Measurements from ENCODE around the gene DDX60.
"Not testable (repeated sequence)": the region's sequence is repeated elsewhere in the genome, so short reads cannot be mapped to it uniquely, and the experiment has no call there.

Gene DDX60

DNA sequence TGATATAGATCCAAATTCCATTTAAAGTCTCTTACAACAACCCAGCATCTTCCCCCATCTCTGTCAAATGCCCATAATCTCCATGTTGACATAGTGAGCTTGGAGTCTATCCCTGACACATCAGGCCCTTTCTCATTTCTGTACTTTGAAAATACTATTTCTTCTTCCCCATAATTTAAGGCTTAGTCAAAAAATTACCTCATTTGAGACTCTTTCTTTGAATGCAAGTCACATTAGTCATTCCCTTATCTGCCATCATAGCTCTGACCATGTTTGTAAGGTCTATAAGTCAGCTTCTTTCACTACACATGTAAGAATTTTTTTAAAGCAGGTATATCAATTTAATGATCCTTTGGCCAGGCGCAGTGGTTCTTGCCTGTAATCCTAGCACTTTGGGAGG is 99.9 kb downstream of the DDX60 start:
- no peak for DNase-seq
- intact Hi-C loops (cut with DNase I): no loop called here

DNA sequence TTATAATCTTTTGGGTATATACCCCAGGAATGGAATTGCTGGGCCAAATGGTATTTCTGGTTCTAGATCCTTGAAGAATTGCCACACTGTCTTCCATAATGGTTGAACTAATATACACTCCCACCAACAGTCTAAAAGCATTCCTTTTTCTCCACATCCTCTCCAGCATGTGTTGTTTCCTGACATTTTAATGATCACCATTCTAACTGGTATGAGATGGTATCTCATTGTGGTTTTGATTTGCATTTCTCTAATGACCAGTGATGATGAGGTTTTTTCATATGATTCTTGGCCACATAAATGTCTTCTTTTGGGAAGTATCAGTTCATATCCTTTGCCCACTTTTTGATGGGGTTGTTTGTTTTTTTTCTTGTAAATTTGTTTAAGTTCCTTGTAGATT is 105.0 kb downstream of the DDX60 start:
- intact Hi-C loops (cut with DNase I); DNase-seq: not testable (repeated sequence)

DNA sequence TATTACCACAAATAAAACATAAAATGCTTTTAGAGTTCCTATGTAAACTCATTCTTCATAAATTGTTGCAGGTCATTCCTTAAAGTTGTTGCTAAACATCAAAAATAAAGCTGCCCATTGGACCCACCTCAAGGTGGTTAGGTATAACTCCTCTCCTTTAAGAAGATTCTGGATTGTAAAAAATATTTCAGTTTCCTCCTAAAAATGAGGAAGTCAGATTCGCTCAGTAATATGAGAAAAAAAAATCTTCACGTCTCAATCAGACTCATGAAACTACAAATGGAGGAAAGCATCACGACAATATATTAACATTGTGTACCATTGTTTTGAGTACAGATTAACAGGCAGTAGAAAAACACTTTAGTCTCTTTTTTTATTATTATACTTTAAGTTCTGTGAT is 105.9 kb downstream of the DDX60 start:
- no peak for DNase-seq
- intact Hi-C loops (cut with DNase I): no loop called here

DNA sequence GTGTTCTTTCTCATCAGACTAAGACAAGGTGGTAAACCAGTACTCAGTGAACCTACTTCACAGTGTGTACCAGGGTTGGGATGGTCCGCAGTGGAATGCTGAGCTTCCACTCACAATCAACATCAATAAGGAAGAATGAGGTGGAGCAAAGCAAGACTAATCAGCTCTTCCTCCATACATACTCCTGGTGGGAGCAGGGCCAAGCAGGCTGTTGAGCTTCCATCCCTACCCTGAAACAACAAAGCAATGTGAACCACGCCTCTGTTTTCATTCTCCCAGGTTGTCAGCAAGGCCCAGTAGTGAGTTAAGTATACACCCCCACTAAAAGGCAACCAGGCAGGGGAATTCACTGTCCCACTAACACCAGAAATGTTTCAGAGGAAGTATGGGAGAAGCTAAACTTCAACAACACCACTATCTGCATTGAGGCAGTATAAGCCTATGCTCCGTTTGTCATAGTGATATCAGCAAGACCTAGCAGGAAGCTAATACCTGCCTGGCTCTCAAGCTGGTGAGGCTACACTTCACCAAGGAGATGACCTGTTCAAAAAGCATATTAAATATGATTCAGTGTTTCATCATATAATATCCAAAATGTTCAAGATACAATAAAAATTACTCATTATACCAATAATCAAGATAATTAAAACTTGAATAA is 109.5 kb downstream of the DDX60 start:
- no peak for DNase-seq
- intact Hi-C loops (cut with DNase I): no loop called here

DNA sequence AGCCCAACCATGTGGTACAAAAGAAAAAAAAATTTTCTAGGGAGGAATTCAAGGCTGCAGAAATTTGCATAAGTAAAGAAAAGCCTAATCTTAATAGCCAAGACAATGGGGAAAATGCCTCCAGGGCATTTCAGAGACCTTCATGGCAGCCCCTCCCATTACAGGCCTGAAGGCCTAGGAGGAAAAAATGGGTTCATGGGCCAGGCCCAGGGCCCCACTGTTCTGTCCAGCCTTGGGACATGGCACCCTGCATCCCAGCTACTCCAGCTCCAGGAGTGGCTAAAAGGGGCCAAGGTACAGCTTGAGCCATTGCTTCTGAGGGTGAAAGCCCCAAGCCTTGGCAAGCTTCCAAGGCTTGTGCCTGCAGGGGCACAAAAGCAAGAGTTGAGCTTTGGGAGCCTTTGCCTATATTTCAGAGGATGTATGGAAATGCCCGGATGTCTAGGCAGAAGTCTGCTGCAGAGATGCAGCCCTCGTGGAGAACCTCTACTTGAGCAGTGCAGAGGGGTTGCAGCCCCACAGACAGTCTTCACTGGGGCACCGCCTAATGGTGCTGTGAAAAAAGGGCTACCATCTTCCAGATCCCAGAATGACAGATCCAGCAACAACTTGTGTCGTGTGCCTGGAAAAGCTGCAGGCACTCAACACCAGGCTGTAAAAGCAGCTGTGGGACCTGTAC is 115.2 kb downstream of the DDX60 start:
- DNase-seq: no peak
- intact Hi-C loops (cut with DNase I): no loop called here

DNA sequence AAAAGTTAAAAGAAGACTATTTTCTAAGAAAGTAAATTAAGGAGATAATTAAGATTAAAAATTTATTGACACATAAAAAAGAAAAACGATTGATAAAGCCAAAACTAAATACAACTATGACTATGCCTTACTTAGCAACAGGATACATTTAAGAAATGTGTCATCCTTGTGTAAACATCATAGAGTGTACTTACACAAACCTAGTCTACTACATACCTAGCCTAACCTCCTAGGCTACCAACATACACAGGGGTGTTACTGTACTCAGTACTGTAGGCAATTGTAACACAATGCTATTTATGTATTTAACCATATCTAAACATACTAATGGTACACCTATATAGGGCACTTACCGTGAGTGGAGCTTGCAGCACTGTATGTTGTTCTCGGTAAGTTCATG is 117.9 kb downstream of the DDX60 start:
- intact Hi-C loops (cut with DNase I): no loop called here
- no peak for DNase-seq

DNA sequence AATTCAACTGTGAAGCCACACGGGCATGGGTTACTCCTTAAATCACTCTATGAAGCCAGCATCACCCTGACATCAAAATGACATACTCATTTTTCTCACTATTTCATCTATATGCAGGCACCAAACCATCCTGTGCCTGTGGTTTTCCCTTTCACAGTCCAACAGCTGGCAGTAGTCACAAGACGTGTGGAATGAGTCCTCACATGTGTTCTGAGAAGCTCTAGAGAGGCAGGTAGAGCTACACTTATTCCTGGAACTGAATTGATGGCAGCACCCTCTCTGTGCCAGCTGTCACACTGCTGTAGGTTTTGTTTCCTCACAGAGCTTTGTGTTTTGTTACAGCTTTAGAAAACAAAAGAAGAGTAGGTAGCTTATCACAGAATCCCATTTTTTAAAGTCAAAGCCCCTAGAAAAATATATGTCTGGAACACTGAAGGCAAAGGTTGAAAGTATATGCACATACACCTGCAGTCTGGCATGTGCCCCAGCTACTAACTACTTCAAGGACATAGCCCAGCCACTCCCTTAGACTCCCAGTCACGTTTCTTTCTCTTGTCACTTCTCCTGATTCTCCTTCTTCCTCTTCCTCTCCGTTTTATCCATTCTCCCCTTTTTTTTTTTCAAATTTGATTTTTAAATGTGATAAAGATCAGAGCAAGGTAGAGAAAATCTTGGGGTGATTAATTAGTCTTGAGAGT is 119.1 kb downstream of the DDX60 start:
- intact Hi-C loops (cut with DNase I): no loop called here
- DNase-seq: no peak

DNA sequence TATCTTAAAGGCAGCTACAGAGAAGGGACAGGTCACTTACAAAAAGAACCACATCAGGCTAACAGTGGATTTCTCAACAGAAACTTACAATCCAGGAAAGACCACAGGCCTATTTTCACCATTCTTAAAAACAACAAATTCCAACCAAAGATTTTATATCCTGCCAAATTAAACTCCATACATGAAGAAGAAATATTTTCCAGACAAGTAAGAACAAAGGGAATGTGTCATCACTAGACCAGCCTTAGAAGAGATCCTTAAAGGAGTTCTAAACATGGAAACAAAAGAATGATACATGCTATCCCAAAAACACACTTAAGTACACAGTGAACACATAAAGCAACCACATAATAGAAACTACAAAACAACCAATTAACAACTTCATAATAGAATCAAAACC is 120.6 kb downstream of the DDX60 start:
- intact Hi-C loops (cut with DNase I): no loop called here
- no peak for DNase-seq

DNA sequence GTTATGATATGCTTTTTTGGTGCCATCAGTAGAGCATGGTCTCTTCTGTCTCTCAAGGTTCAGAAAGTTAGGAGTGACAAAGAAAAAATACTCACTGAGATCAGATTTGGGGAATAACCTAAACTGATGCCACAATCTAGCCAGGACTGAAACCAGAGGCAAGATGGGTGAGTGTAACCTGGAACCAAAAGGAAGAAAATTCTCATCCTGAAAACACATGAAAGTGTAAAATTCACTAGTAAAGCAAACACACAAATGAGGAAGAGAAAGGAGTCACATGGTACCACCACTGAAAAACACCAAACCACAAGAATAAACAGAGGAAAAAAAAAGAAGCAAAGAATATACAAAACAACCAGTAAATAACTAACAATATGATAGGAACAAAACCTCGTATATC is 129.8 kb downstream of the DDX60 start:
- intact Hi-C loops (cut with DNase I): loop anchor here (5.0 kb wide), 1 partner anchor 734 kb away; no protein-coding TSS in a partner anchor
- DNase-seq: no peak

DNA sequence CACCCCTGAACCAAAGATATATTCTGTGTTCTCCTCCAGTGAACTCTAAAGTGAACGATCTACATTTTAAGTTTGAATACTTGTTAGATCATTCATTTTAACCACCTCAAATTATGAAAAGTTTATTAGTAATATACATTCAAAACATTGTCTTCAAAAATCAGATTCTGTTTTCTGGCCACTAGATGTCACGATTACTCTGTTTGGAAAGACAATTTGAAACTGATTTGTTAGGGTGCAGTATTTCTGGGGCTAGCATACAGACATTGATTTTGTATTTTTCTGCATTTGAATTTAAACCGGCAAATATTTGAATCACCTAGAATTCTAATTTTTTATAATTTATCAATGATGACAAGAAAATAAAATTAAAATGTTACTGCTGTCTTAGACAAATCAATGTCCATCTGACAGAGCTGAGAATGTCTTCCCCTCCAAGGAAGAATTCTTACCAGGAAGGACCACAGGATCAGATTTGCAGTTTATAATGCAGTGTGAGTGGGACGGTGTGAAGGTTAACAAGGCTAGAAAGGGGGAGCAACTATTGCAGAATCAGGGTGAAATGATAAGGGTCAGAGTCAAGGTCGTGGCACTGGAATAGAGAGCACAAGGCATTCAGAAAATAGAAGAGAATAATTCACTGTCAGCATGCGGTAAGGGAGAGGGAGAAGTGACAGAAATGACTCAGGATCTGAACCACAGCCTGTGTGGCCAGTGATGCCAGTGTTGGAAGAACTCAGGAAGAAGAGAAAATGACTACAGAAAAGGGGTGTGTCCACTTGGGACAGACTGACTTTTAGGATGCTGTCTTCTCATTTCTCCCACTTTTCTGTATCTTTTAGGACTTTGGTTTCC is 134.6 kb downstream of the DDX60 start:
- intact Hi-C loops (cut with DNase I): no loop called here

DNA sequence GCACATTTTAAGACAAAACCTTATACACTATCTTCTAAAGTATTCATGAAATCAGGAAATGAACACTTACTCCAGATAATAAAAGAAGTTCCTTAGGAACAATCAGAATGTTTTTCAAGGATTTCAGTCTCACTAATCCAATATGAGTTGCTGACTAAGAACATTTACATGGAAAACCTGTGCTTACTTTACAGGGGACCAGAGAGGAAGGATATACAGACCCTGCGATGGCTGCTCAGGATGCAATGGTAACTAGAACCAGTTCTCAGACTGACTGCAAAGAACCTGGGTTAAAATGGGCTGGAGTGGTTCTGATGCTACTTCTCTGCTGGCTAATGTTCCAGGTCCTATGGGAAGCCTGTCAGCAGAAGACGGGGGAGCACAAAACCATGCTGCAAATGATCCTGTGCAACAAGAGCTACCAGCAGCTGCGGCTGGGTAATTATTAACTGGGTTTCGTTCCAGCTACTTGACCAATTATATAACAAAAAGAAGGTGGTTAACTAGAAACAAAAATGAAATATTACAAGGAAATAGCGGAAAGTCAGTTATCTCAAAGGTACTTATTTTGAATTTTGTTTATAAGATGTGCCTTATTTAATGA is 140.9 kb downstream of the DDX60 start:
- no peak for DNase-seq
- intact Hi-C loops (cut with DNase I): no loop called here

More for the DNA sequence above, 134.6 kb downstream of the DDX60 start:
- no peak for DNase-seq

DNA sequence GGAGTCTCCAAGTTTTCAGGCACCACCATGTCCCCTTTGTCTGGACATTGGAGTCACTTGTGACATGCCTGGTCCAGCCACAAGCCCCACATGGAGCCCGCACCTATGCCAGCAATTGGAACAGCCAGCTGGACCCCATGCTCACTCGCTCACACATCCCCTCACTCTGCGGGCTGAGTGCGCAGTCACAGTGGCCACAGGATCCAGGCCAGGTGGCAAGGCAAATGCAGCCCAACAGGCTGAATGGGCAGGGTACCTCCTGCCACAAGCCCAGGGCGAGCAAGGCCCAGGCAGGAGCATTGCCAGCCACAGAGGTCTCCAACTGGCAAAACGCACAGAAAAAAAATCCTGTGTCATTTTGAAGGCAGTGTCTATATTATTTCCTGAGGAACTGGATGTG is 144.2 kb downstream of the DDX60 start:
- DNase-seq: peak in 1 of 10 donors; percentile 77
- intact Hi-C loops (cut with DNase I): no loop called here

DNA sequence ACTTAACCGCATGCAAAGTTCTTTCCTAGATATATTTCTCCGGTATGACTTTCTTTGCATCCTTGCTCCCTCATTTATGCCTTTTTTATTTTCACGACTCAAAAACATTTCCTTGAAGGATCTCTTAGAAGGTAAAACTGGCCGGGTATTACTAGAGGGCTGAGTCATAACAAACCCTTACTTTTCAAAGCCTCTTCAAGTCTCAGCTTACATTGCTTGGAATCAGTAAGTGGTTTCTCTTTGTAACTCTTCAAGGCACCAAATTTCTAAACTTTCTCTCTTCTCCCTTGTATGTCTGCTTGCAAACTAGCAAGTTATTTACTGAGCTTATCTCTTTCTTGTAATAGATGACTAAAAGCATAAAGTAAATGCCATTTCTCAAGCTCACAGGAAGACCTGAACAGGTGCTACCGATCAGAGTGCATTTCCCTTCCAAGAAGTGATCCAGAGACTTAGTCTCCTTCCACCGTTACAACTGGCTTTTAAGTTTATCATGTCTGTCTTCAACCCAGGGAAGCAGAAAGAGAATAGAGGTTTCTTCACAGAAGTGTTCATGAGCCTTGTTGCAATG is 150.8 kb downstream of the DDX60 start:
- DNase-seq: no peak
- intact Hi-C loops (cut with DNase I): no loop called here

Measured in posterior cingulate gyrus (tissue), 11 donors.